Omental fat pad (tissue), 4 donors: ENCODE results near the gene PPM1D. TPM values are rescaled to one million over a fixed set of nuclear protein-coding genes. Genes with fewer than 3 reads are reported as not detected.
"Not testable (repeated sequence)": the region's sequence is repeated elsewhere in the genome, so short reads cannot be mapped to it uniquely, and the experiment has no call there.

Experiments
- ATAC-seq: fragments of 150-250 bp; one replicate; pipeline ENCODE4 v1.9.1; 2016; ENCODE audit warnings: mild to moderate bottlenecking, moderate library complexity; ENCODE audit not compliant: low FRiP score
- DNase-seq: peaks from one replicate; pipeline ENCODE4 v3.0.0-alpha.2; 2019; ENCODE audit warnings: low spot score
- CTCF ChIP-seq, 3 donors: fragments of 450-650 bp; IDR thresholded peaks; one replicate each; pipeline ENCODE4 v1.5.1; 2016 to 2017; ENCODE audit warnings: antibody characterized with exemption in 3 of 3, mild to moderate bottlenecking in 3 of 3, moderate library complexity in 2 of 3
- total RNA-seq, 4 donors: library from RNA; depleted of rRNA; stranded (reverse); fragments of >200 nt; gene quantifications; one replicate each; pipeline ENCODE4 v1.1.0, GENCODE V29; 2016

Gene PPM1D
- total RNA-seq, 4 donors from 2014 or later, result 11.1 to 32.0 (median 13.3) TPM

- DNase-seq, result no peak
- TF ChIP-seq CTCF (IDR thresholded peaks at IDR 0.05), result no peak
- peak; percentile 20 for ATAC-seq
Observed at GRCh38 chr17:60579090-60579489, 20.9 kb upstream of the PPM1D start.

- DNase-seq (no peak), ATAC-seq (no peak)
- TF ChIP-seq CTCF (IDR thresholded peaks at IDR 0.05), result no peak
Observed at GRCh38 chr17:60579551-60579950, 20.4 kb upstream of the PPM1D start.

- DNase-seq (no peak), ATAC-seq (no peak)
- TF ChIP-seq CTCF (IDR thresholded peaks at IDR 0.05), result no peak
Observed at GRCh38 chr17:60583008-60583407, 17.0 kb upstream of the PPM1D start.

DNA sequence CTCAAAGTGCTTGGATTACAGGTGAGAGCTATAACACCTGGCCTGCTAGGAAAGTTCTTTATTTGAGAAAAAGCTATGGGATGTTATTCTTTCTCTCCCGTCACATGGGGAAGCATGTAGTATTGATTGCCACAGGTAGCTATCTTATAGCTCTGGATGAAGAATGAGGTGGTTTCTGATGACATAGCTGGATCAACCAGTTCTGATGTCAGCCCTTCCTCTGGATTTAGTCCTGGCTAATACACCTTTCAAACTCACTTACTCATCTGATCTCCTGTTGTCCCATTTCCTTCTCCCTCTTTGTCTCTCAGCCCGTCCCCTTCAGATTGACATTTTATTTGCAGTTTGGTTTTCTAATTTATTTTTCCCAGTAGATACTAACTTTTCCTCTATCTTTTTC, 14.1 kb upstream of the PPM1D start:
- TF ChIP-seq CTCF (IDR thresholded peaks at IDR 0.05), result no peak
- DNase-seq (no peak), ATAC-seq (no peak)

DNA sequence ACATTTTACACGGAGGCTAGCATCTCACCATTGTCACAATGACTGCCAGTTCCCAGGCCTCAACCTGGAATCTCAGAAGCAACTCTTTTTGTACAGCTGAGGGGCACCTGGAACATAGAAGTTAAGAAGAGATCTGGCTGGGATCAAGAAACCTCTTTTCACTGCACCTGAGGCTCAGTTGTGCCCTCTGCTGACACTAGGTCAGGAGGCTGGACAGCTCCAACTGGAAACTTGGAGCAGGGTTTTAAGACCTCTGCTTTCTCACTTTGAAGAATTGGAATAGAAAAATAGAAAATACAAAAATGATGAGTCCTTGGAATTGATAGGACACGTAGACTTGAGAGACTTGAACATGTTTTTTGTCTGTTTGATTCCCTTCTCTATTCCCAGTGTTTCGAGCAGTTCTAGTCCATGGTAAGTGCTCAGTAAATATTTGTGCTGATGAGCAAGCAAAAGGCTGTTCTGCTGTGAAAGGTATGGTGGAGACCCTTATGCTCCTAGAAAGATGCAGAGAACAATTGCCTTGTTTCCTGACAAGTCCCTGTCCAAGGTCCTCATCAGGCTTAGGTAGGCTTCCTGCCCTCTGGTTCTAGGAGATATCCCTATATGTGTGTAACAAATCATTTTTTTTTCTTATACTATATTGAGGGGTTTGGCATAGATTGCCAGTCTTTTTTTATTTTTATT, 13.6 kb upstream of the PPM1D start:
- DNase-seq, result no peak
- no peak for TF ChIP-seq CTCF (IDR thresholded peaks at IDR 0.05)
- no peak for ATAC-seq

GRCh38 chr17:60590070-60590469, 9.9 kb upstream of the PPM1D start:
- ATAC-seq, result no peak
- DNase-seq, result no peak
- no peak for TF ChIP-seq CTCF (IDR thresholded peaks at IDR 0.05)

- no peak for TF ChIP-seq CTCF (IDR thresholded peaks at IDR 0.05)
- ATAC-seq, result no peak
- DNase-seq, result no peak
Observed at GRCh38 chr17:60592750-60593149, 7.2 kb upstream of the PPM1D start.

DNA sequence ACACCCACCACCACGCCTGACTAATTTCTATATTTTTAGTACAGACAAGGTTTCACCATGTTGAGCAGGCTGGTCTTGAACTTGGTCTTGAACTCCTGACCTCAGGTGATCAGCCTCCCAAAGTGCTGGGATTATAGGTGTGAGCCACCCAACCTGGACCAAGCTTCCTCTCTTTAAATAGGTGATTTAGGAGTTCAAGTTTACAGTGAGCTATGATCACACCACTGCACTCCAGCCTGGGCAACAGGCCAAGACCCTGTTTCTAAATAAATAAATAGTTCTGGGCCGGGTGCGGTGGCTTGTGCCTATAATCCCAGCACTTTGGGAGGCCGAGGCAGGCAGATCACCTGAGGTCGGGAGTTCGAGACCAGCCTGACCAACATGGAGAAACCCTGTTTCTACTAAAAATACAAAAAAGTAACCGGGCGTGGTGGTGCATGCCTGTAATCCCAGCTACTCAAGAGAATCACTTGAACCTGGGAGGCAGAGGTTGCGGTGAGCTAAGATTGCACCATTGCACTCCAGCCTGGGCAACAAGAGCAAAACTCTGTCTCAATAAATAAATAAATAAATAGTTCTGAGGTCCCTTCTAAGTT, 6.5 kb upstream of the PPM1D start:
- ATAC-seq, DNase-seq: not testable (repeated sequence)

GRCh38 chr17:60594170-60594569, 5.8 kb upstream of the PPM1D start:
- not testable (repeated sequence) for DNase-seq, ATAC-seq
